Activated CD4-positive, alpha-beta T cell treated with anti-CD3 and anti-CD28 coated beads, Interleukin-2, amount 50 U/mL, for 24 hours (primary cell): ENCODE data around the gene ADAMTS12.

Source experiments
- DNase-seq, 2 donors: peaks; one replicate each; pipeline ENCODE4 v3.0.0-alpha.2; 2020; ENCODE audit warnings: low read depth in 1 of 2, low spot score in 1 of 2

Gene ADAMTS12

GRCh38 chr5:33671700-33672291 is 220.0 kb downstream of the ADAMTS12 start:
- DNase-seq: no peak

- DNase-seq: no peak
Measured at GRCh38 chr5:33662722-33663427, 228.9 kb downstream of the ADAMTS12 start.

- no peak for DNase-seq
Measured at GRCh38 chr5:33659526-33660169, 232.1 kb downstream of the ADAMTS12 start.

- no peak for DNase-seq
Measured at GRCh38 chr5:33657804-33658440, 233.9 kb downstream of the ADAMTS12 start.

GRCh38 chr5:33657176-33657575 is 234.6 kb downstream of the ADAMTS12 start:
- no peak for DNase-seq

GRCh38 chr5:33650911-33651310 is 240.9 kb downstream of the ADAMTS12 start:
- no peak for DNase-seq

GRCh38 chr5:33649549-33650482 is 242.0 kb downstream of the ADAMTS12 start:
- no peak for DNase-seq

- DNase-seq: no peak
Measured at GRCh38 chr5:33641744-33642505, 249.9 kb downstream of the ADAMTS12 start.

- DNase-seq: no peak
Measured at GRCh38 chr5:33639474-33639873, 252.3 kb downstream of the ADAMTS12 start.

- no peak for DNase-seq
Measured at GRCh38 chr5:33637011-33637410, 254.8 kb downstream of the ADAMTS12 start.

GRCh38 chr5:33635582-33635981 is 256.2 kb downstream of the ADAMTS12 start:
- no peak for DNase-seq

- DNase-seq: no peak
Measured at GRCh38 chr5:33633699-33634098, 258.1 kb downstream of the ADAMTS12 start.

GRCh38 chr5:33631786-33632185 is 260.0 kb downstream of the ADAMTS12 start:
- DNase-seq: no peak

GRCh38 chr5:33631139-33631538 is 260.7 kb downstream of the ADAMTS12 start:
- no peak for DNase-seq

GRCh38 chr5:33629999-33630398 is 261.8 kb downstream of the ADAMTS12 start:
- DNase-seq: no peak

GRCh38 chr5:33628796-33629195 is 263.0 kb downstream of the ADAMTS12 start:
- DNase-seq: no peak

- DNase-seq: no peak
Measured at GRCh38 chr5:33621514-33621913, 270.3 kb downstream of the ADAMTS12 start.

- DNase-seq: no peak
Measured at GRCh38 chr5:33614039-33614438, 277.8 kb downstream of the ADAMTS12 start.

- no peak for DNase-seq
Measured at GRCh38 chr5:33612386-33612785, 279.4 kb downstream of the ADAMTS12 start.

GRCh38 chr5:33611877-33612276 is 279.9 kb downstream of the ADAMTS12 start:
- no peak for DNase-seq
